Skin epidermis (tissue), 12 donors: Measurements from ENCODE around the gene DNAH7.

Source experiments
- H3K27ac ChIP-seq, 21 experiments: fragments of 200-600 bp; sonication (generic) in 11 of 21; one replicate each; pipeline ENCODE4 v1.5.0; 2020; ENCODE audit warnings: mild to moderate bottlenecking in 3 of 21, inconsistent platforms in 2 of 21, moderate library complexity in 2 of 21
- H3K4me3 ChIP-seq, 7 experiments: fragments of 200-600 bp; sonication (generic) in 2 of 7; one replicate each; pipeline ENCODE4 v1.5.0; 2020; ENCODE audit warnings: inconsistent platforms in 2 of 7, mild to moderate bottlenecking in 2 of 7, moderate library complexity in 1 of 7

Gene DNAH7

GRCh38 chr2:196080526-196080925 is 11.9 kb upstream of the DNAH7 start:
- Histone ChIP-seq H3K4me3 (no peak overlapping the region), H3K27ac (no peak overlapping the region)

- no peak overlapping the region for H3K4me3 ChIP-seq
- no peak overlapping the region for H3K27ac ChIP-seq
Measured at GRCh38 chr2:196079052-196079451, 10.4 kb upstream of the DNAH7 start.

GRCh38 chr2:196077821-196078220 is 9.2 kb upstream of the DNAH7 start:
- Histone ChIP-seq H3K4me3 (no peak overlapping the region), H3K27ac (peak overlapping the region in 5 of 21 experiments; percentile 19 to 65 (median 36))

DNA sequence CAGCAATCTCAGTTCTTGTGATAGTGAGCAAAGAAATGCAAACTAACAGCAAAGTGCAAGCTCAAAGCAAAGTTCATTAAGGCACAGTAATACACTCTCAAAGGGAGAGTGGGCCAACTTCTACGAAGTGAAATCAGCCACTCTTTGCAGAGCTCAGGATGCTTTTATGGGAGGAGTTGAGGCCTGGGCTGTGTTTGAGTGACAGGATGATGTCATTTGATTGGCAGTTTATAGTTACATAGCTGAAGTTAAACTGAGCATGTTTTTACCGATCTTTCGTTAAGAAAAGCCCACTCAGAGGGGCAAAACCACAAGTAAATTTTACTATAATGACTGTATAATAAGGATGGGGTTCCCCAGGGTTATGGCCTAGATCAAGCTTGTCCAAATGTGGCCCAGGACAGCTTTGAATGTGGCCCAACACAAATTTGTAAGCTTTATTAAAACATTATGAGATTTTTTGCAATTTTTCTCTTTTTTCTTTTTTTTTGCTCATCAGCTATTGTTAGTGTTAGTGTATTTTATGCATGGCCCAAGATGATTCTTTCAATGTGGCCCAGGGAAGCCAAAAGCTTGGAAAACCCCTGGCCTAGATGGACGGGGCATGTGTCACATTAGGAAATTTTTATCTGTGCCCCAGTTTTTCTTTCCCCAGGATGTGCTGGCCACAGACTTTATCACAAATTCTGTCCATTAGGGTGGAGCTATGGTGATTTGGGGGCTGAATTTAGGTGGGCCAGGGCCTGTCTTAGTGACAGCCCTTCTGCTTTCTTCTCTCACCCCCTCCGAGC is 8.3 kb upstream of the DNAH7 start:
- Histone ChIP-seq H3K27ac (peak overlapping the region in 6 of 21 experiments; percentile 9 to 65 (median 28)), H3K4me3 (no peak overlapping the region)

DNA sequence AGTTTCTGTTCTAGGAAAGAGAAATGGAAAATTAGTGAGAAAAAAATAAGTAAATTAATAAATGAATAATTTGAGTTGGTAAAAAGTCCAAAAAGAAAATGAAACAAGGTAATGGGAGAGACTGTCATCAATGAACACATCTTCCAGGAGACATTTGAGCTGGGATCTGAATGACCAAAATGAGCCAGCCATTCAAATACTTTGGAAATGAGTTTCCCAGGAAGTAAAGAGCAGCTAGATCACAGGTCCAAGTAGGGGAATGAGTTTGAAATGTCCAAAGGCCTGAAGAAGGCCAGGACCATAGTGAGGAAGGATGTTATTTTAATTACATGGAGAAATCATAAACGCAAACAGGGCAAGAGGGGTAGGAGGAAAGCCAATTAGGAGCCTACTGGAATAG is 6.6 kb upstream of the DNAH7 start:
- Histone ChIP-seq H3K4me3 (no peak overlapping the region), H3K27ac (no peak overlapping the region)

- H3K27ac ChIP-seq = no peak overlapping the region
- no peak overlapping the region for H3K4me3 ChIP-seq
Measured at GRCh38 chr2:196074631-196075030, 6.0 kb upstream of the DNAH7 start.

DNA sequence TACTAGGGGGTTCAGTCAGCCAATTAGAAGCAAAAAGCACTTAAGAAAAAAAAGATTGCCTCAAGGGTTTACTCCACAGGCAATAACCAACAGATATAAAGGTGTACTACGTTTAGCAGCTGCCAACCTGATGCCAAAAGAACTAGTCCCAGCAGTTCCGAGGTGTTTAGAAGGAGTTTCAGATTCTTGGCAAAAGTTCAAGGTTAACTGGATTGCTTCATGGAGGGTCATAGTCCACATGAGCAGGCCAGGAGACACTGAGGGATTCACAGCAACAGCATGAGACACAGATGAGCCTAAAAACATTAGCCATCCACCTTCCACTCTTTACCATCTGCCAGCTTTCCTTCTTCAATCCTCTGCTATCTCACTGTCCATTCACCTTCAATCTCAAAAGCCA is 4.9 kb upstream of the DNAH7 start:
- no peak overlapping the region for H3K4me3 ChIP-seq
- H3K27ac ChIP-seq = no peak overlapping the region

DNA sequence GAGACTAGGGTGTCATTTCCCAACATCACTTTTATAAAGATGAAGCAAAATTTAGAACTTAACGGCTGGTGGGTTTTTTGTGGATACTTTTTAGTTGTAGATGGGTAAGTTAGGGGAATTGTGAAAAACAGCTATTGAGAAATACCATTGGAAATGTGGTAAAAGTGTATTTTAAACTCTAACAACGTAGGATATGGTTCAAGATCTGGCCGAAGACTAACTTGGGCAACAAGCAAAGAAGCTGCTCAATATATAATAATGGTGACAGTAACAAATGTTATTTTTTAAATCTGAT is 1.6 kb downstream of the DNAH7 start:
- Histone ChIP-seq H3K4me3 (no peak overlapping the region), H3K27ac (no peak overlapping the region)

DNA sequence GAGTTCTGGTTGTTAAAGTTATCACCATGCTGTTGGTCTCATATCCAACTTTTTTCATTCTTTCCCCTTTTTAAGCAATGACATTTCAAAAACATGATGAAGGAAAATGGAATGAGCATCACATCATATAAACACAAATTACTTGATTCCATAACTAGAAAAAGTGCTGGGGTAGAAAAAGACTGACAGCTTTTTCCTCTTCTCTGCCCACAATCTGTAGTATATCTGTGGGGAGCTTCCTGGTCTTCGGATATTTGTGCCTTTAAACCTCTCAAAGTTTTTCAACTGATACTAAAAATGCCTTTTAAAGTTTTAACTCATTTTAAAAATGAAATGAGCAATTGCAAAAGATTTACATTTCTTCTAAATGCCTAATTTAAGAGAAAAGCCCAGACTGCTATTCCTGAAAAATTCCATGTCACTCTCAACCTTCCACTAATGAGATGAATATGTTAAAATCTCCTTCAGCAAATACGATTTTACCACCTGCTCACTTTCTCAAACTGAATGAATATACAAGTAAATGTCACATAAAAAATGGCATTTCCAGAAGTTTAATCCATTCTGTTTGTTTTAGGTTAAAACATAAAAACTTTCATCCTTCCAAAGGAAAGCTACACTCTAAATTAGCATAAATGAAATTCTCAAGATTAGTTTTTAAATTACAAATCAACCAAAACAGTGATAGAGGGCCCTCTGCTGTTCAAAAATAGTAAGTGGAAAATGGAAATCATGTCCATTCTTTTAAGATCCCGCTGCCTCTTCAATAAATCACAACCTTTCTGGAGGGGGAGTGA is 2.1 kb downstream of the DNAH7 start:
- H3K4me3 ChIP-seq = no peak overlapping the region
- H3K27ac ChIP-seq = no peak overlapping the region

GRCh38 chr2:196063773-196064172 is 4.9 kb downstream of the DNAH7 start:
- H3K27ac ChIP-seq = no peak overlapping the region
- H3K4me3 ChIP-seq = no peak overlapping the region

GRCh38 chr2:196059491-196059960 is 9.1 kb downstream of the DNAH7 start:
- H3K4me3 ChIP-seq = no peak overlapping the region

GRCh38 chr2:196054631-196055030 is 14.0 kb downstream of the DNAH7 start:
- H3K27ac ChIP-seq = no peak overlapping the region

More at GRCh38 chr2:196059491-196059960, 9.1 kb downstream of the DNAH7 start:
- H3K27ac ChIP-seq = no peak overlapping the region

DNA sequence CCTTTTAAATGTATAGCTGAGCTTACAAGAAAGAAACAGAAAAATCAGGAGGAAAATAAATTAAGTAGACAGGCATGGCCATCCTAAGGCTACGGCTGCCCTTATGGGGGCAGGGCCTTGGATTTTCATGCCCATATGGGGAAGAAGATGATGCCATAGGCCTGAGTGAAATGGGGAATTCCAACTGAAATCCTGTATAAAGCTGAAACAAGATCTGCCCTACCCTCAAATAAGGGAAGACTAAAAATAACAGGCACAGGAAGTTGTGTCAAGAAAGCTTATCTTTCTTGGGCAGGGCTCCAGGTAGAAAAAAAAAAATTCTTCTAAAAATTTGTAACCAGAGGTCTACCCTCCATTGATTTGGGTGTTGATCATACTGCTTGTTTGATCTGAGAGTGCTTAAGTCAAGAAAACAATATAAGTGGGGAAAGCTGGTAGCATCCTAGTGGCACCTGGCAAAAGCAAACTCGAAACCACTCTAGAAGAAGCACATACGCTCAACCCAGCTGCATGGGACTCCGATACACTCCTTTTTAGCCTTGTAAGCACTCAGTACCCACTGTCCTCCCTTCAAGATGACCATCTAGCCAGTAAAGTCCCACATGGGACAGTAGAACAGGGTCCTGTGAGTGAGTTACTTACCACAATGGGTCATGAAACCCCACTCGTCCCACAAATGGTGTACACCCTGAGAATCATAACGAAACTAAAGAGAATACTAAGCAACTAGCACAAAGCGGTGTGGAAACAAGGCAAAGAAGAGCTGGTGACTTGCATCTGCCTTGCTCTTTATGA is 22.3 kb downstream of the DNAH7 start:
- no peak overlapping the region for H3K27ac ChIP-seq

More at GRCh38 chr2:196054631-196055030, 14.0 kb downstream of the DNAH7 start:
- no peak overlapping the region for H3K4me3 ChIP-seq

DNA sequence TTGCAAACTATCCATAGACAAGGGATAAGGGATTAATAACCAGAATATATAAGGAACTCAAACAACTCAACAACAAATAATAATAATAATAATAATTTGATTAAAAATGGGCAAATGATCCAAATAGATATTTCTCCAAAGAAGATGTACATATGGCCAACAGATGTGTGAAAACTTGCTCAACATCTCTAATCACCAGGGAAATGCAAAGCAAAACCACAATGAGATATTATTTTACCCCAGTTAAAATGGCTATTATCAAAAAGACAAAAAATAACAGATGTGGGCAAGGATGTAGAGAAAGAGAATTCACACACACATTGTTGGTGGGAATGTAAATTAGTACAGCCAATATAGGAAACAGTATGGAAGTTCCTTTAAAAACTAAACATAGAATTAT is 26.9 kb downstream of the DNAH7 start:
- Histone ChIP-seq H3K4me3 (no peak overlapping the region), H3K27ac (no peak overlapping the region)

More for the DNA sequence above, 22.3 kb downstream of the DNAH7 start:
- no peak overlapping the region for H3K4me3 ChIP-seq

DNA sequence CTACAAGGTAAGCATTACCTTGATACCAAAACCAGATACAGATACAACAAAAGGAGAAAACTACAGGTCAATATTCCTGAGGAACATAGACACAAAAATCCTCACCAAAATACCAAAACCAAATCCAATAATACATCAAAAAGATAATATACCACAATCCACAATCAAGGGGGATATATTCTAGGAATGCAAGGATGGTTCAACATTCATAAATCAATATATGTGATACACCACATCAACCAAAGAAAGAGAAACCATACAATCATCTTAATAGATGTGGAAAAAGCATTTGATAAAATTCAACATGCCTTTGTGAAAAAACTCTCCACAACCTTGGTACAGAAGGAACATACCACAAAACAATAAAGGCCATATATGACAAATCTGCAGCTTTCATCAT is 28.4 kb downstream of the DNAH7 start:
- Histone ChIP-seq H3K4me3 (no peak overlapping the region), H3K27ac (no peak overlapping the region)

GRCh38 chr2:196036442-196036841 is 32.2 kb downstream of the DNAH7 start:
- H3K4me3 ChIP-seq = no peak overlapping the region
- no peak overlapping the region for H3K27ac ChIP-seq

GRCh38 chr2:196018037-196018436 is 50.6 kb downstream of the DNAH7 start:
- no peak overlapping the region for H3K27ac ChIP-seq
- H3K4me3 ChIP-seq = no peak overlapping the region

DNA sequence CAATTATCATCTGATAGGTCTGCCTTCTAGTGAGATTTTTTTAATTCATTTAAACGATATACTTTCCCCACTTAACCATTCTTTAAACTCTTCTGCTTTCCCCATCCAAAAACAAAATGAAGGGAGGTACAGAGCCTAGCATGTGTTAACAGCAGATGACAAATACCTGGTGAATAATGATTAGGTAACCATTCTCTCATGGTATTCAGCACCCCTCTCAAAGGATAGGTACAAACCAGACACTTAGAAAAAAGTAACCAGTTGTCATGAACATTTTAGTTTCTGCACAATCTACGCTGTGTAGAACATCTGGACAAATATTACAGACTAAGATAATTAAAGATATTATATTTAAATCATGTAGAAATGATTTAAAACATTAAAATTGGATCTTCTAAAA is 56.3 kb downstream of the DNAH7 start:
- Histone ChIP-seq H3K27ac (no peak overlapping the region), H3K4me3 (no peak overlapping the region)

GRCh38 chr2:196000551-196000950 is 68.1 kb downstream of the DNAH7 start:
- H3K27ac ChIP-seq = no peak overlapping the region
- H3K4me3 ChIP-seq = no peak overlapping the region

GRCh38 chr2:195998070-195998469 is 70.6 kb downstream of the DNAH7 start:
- no peak overlapping the region for H3K27ac ChIP-seq

More at GRCh38 chr2:195998070-195998469, 70.6 kb downstream of the DNAH7 start:
- H3K4me3 ChIP-seq = no peak overlapping the region
